CD4-positive, alpha-beta T cell treated with Interleukin-4 for 4 hours (primary cell): ENCODE results near the gene DNAAF5.
A peak's percentile ranks its signal among the peaks of the same experiment; 100 is the strongest.

Source experiments
- DNase-seq: peaks from one replicate; pipeline ENCODE4 v3.0.0-alpha.2; 2020

The DNAAF5 gene

DNA sequence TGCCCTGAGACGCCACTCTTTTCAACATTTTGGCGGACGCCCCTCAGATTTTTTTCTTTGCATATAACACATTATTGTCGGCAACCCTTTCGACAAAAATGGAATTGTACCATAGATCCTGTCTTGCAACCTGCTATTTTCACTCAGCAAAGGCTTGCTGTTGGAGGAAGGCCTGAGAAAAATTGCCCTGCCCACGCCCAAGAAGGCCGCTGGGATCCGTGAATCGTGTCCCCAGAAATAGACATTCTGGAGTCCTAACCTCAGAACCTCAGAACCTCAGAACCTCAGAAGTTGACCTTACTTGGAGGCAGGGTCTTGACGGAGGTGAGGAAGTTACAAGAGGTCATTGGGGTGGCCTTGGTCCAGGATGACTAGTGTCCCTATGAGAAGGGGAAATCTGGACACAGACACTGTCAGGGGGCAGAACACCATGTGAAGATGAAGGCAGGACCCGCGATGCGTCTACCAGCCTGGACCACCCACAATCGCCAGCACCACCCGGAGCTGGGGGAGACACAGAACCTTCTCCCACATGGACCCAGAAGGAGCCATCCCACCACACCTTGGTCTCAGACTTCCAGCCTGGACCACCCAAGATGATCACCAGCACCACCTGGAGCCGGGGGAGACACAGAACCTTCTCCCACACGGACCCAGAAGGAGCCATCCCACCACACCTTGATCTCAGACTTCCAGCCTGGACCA is 19.1 kb upstream of the DNAAF5 start:
- DNase-seq, result no peak

DNA sequence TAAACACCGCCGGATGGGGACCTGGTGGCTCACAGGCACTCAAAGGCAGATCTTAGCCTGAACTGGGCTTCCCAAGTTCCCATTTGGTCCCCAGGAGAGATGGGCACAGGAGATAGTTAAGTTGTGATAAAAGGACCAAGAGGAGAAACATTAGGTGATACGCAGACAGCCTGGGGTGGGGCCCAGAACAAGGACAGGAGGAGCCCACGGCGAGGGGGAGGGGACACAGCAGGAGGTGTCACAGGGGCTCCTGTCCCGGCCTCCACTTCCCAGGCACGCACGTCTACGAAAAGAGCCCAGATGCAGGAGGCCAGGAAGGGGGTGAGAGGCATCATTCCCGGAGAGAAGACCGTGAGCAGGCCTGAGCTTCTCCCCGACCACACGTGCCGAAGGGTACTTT is 16.3 kb upstream of the DNAAF5 start:
- no peak for DNase-seq

DNA sequence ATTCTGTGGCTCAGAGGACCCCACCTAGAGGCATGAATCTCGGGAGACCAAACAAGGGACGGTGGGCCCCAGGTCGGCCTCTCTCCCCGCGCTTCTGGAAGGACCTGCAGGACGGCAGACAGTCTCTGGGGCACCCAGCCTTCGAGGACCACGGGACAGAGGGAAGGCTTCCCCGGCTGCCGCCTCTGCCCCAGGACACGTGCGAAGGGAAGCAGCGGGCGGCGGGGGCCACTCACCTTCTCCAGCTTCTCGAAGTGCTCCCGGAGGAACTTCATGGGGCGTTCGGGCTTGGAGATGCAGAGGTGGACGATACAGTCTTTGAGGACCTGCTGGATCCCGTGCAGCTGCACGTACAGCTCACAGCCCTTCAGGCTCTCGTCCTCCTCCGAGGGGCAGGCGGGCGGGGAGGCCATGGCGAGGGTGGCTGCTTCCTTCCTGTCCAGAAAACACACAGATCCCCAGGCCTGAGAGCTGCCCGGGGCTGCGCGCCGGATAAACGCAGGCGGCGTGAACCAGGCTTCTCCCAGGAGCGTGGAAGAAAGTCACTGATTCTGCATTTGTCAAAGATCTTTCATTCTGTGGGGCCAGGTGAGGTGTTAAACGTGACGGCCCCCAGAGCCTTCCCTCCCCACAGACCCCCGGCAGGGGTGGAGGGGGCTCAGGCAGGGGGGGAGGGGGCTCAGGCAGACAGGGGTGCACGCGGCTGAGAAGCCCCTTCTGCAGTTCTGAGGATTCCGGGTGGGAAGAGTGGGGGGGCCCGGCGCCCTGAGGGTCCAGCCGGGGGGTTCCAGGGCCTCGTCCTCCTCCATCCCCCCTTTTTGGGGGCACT is 15.2 kb upstream of the DNAAF5 start:
- DNase-seq, result no peak

DNA sequence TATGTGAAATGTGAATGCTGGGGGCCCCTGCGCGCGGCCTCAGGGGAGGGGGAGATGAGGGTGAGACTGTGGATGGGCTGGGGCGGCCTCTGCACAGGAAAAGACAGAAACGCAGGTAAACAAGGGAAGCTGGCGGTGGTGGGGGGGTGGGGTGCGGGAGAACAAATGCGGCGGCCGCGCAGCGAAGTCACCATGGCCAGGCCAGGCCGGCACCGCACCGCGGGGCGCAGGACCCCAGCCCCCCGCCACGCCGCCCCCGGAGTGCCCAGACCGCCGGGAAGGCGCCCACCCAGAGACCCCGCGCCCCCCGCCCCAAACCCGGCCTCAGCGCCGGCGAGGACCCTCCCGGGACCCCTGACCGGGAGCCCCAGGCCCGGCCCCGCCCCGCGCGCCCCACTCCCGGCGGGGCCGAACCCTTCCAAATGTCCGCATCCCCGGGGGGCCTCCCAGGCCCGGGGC is 14.5 kb upstream of the DNAAF5 start:
- DNase-seq, result no peak

DNA sequence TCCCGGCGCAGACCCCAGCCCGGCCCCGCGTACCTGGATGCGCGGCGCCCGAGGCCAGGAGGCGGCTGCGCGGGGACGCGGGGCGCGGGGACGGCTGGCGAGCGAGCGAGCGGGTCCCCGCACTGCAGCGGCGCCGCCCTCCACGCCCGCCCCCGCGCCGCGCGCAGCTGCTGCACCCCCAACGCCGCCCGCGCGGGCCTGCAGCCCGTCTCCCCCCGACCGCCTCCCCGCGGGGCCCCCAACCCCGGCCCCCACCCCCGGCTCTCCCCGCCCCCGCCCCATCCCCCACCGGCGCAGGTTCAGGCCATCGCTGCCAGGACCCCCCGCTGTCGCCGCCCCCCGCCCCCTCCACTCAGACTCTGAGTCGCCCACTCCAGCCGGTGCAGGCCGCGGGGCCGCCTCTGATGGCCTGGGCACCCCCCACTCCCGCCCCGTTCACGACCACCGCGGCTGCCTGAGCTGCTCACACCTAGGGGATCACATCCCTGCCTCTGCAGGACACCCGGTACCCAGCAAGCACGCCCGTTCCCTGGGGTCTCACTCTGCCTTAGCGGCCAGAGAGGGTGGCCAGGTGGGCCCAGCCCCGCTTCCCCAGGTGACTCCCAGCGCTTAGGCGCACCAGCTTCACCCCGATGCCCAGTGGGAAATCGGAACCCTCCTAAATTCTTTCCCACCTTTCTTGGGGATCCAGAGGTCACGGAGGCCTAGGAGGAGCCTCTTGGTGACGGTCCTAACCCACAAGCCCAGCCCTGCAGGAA is 13.9 kb upstream of the DNAAF5 start:
- no peak for DNase-seq

DNA sequence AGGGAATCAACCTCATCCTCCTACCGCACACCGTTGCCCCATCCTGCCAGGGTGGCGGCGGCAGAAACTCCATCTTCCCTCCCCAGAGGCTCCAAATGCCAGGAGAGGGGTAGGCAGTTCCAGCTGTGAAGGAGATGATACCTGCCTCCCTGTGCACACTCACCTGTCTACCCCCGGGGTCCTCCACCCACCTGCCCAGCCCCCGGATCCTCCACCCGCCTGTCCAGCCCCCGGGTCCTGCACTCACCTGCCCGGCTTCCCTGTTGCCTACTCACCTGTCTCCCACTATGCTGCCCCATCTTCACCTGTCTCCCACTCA is 13.4 kb upstream of the DNAAF5 start:
- DNase-seq, result no peak

DNA sequence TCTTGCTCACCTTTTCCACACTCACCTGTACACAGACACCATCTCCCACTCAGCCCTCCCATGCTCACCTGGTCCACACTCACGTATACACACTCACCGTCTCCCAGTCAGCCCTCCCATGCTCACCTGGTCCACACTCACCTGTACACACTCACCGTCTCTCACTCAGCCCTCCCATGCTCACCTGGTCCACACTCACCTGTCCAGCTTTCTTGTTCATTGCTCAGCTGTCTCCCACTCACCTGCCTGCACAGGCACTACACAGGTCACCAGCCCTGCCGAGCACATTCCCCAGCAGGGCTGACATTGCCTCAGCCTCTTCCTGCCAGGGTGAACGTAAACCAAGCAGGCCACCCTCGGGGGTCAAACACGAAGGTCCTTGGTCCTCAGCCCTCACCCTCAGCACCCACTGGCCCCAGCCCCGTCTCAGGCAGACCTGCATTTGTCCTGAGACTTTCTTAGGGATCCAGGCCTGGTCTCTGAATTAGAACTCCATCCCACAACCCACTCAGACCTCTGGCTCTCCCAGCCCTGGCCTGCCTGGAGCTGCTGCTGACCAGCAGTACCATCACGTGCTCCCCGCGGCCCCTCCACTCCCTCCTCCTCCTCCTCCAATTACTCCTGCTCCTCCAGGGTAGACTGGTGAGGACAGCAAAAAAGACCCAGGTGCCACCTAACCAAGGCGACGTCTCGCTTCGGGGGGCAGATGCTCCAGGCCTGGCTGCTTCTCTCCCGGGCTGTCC is 12.8 kb upstream of the DNAAF5 start:
- no peak for DNase-seq

DNA sequence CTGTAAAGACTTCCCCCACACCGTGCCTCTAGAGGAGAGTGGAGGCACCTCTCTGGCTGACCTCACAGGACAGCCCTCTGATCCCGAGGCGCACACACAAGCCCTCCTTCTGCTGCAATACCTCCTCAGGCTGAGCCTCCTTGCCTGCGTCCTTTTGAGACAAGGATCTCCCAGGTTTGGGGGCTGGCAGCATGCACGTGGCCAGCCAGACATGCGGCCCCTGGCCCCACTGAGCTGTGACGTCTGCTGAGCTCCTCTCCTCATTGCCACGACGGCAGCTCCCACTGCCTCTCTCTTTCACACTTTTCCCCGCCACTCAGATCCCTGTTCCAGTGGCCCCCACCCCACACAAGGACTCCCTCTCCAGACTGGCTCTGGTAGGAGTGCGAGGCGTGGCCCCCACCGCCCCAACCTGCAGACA is 12.2 kb upstream of the DNAAF5 start:
- no peak for DNase-seq

DNA sequence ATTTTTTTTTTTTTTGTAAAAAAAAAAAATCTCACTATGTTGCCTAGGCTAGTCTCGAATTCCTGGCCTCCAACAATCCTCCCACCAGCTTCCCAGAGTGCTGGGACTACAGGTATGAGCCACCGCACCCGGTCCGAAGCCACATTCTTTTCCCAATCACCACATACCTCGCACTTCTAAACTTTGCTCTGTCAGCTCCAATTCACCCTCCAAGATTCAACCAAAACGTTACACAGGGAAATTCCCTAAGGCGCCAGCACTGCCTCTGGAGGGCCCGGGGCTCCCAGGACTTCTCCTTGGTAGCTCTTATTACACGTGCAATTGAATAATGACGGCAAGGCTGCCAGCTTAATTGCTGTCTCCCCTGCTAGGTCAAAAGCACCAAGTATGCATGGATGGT is 10.3 kb upstream of the DNAAF5 start:
- no peak for DNase-seq

DNA sequence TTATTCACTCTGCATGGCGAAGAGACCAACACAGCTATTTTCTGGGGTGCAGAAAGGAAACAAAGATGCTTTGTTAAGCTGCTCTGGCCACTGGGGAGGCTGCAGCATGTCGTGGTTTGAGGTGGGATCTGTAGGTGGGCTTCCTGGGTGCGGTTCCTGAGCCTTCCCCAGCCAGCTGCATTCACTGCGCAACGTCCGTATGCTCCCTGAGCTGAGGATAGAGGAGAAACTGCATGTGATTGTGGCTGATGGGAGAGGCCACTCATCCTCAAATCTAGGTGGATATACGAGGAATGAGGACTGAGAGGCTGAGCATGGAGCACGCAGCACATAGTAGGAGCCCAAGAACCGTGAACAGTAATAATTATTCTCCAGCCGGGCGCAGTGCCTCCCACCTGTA is 9.9 kb upstream of the DNAAF5 start:
- no peak for DNase-seq

DNA sequence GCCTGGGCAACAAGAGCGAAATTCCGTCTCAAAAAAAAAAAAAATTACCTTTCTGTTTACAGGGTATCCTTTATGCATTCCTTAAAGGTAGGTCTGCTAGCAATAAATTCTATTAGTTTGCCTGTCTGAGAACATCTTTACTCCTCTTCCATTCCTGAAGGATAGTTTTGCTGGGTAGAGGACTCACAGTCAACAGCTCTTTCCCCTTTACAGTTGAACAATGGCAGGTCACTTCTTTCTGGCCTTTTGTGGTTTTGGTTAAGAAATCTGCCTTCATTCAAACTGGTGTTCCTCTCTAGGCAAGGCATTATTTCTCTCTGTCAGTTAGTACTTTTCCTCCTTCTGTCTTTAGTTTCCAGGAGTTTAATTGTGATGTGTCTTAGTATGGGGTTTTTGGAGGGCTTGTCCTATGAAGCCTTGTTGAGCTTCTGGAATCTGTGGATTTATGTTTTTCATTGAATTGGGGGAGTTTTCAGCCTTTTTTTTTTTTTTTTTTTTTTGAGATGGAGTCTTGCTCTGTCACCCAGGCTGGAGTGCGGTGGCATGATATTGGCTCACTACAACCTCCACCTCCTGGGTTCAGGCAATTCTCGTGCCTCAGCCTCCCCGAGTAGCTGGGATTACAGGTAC is 4.8 kb upstream of the DNAAF5 start:
- no peak for DNase-seq

DNA sequence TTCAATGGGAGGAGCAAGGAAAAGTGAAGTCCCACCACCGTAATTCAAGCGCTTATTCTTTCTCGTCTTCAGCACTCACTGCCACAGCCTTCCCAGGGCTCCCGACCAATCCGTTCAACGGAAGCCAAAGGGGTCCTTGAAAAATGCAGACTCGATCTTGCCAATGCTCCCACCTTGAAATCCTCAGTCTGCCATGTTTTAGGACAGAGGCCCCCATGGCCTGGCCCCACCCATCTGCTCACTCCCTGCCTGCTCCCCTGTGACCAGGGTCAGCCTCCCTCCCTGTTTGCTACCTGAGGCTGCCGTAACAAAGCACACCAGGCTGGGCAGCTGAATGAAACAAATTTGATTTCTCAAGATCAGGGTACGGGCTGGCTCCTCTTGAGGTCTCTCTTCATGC is 3.0 kb upstream of the DNAAF5 start:
- DNase-seq, result no peak

DNA sequence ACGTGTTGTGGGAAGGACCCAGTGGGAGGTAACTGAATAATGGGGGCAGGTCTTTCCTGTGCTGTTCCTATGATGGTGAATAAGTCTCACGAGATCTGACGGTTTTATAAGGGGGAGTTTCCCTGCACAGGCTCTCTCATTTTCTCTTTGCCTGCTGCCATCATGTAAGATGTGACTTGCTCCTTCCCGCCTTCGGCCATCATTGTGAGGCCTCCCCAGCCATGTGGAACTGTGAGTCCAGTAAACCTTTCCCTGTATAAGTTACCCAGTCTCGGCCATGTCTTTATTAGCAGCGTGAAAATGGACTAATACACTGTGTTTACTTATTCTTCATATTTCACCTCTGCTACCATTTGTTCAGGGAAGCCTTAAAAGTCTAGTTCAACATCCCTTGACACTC is 2.2 kb upstream of the DNAAF5 start:
- DNase-seq, result no peak

DNA sequence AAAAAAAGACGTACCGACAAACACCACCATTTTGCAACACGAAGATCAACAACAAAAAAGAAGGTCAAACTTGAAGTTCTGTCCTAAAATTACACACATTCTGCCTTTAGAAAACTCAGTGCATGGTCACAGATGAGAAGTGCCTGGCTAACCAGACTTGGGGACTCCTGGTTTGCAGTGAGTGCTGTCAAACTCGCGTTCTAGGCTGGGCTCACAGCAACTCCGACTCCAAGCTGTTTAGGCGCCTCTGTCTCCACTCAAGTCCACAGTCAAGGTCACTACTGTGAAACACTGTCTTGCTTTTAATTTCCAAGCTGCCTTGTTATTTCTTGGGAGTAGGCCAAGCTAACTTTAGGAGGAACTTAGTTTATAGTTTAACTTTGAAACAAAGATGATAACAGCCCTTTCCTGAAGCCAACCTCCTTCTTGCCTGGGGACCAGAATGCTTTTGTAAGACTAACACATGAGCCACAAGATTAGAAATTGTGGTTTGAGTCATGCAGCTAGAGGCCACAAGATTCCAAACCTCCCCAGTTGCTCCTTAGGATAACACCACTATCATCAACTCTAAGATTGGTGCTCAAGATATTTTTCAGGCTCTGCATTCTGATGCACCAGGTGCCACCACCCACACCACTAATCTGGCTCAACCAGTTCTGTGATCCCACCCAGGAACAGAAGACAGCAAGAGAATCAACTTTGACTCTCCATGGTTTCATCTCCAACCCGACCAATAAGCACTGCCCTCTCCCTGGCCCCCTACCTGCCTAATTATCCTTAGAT is 1.1 kb upstream of the DNAAF5 start:
- no peak for DNase-seq

DNA sequence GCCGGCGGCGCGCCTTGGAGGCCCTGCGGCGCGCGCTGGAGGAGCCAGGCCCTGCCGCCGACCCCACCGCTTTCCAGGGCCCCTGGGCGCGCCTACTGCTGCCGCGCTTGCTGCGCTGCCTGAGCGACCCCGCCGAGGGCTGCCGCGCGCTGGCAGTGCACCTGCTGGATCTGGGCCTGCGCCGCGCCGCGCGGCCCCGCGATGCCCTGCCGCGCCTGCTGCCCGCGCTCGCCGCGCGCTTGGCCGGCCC is 280 bp downstream of the DNAAF5 start:
- no peak for DNase-seq

DNA sequence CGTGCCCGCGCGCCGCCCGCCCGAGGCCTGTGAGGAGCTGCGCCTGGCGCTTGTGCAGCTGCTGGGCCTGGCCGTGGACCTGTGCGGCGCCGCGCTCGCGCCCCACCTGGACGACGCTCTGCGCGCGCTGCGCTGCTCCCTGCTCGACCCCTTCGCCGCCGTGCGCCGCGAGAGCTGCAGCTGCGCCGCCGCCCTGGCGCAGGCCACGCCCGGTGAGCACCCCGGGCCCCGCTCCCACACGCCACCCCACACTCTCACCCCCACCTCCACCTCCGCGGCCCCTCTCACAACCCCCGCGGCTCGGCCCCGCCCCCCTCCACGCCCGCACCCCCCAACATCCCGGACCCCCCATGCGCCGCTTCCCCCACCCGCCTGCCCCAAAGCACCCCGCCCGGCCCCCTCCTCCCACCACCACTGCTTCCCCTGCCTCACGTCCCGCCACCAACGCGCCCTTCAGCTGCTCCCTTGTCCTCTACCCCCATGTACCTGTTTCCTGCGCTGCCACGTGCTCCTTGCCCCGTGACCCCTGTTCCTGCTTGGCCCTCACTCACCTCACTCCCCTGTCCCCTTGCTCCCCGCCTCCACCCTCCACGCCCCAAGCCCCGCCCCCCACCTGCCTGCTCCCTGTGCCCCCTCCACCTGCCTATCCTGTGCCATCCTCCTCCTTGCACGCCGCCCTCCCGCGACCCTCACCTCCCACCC is 756 bp downstream of the DNAAF5 start, which contains the start of gene PRKAR1B:
Gene PRKAR1B, minus strand, starts transcription at position 178 of the 702 bp plus-strand sequence. CDS start 15,776 bp downstream, outside the sequence.
- DNase-seq, result peak; percentile 19

DNA sequence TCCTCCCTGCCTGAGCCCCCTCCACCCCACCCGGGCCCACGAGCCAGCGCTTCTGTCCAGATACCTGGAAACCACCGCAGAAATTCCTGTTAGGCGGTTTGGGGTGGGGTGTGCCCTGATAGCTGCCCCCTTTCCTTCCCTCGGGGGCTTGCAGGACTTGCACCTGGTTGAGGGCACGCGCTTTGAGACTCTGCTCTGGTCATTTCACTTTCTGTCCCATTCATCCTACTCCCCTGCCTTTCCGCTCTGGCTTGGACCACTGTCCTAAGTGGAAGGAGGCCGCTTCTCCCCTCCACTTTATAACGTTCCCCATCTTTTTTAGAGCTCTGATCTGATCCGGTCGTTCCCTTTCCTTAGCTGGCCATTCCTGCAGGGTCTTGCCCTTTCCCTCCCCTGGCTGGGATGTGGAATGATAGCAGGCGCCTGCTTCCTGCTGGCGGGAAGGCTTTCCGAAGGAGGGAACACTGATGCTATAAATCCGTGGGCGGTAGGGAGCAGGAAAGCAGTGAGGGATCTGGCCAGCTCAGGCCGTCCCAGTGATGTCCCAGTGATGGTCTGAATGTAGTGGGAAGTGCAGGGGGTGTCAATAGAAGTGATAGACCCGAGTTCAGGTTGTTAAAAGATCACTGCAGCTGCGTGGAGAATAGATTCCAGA is 1.4 kb downstream of the DNAAF5 start:
- DNase-seq, result no peak

DNA sequence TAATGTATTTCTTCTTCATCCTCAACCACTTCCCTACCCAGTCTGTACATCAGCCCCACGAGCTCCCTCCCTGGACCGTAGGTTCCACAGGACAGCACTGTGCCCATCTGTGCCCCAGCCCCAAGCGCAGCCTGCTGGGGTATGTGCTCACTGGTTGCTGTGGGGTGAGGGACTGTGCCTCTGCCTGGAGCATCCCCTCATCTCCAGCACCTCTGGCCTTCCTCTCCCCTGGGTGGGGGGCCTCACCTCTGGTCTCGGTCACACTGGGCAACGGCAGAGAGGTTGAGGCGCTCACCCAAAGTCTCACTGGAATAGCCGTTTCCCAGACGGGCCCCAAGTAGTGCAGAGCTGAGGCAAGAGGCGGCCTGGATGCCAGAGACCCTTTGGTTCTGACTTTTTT is 2.1 kb downstream of the DNAAF5 start:
- no peak for DNase-seq

DNA sequence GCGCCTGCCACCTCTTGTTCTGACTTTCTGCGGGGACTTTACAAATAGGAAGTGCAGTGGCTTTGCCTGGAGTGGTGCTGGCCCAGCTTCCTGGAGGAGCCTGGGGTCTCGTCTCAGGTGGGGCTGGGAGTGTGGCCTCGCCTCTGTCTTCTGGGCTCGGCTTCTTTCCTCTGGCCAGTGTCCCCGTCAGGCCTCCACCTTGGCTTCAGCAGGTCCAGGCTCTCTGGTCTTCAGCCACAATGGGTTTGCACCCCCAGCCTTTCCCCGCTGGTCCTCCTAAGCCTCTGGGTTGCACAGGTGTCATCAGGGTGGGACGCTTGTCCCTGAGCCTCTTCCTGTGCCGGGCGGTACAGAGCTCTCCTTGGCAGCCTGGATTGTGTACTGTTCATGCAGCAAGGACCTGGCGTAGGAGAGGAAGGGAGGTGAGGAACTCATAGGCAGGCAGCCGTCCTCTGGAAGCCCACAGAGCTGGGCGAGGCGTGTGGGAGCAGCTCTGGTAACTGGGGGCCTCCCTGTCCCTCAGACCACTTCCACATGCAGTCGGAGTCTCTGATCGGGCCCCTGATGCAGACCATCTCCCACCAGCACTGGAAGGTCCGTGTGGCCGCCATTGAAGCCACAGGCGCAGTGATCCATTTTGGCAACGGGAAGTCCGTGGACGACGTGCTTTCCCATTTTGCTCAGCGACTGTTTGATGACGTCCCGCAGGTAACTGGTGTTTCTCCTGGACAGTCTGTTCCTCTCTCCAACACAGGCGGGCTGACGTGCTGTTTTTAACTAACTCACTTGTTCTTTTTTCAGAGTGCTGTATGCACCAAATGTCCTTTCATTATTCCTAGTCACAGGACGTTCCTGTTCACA is 2.9 kb downstream of the DNAAF5 start:
- no peak for DNase-seq
